HG02678 (cell line): ENCODE results near the gene CGB5.
"Not testable (repeated sequence)": the region's sequence is repeated elsewhere in the genome, so short reads cannot be mapped to it uniquely, and the experiment has no call there.

Experiments
- ATAC-seq: cut with Tn5 transposase; IDR thresholded peaks from one replicate; pipeline ENCODE4 v1.9.1; 2021; ENCODE audit warnings: mild to moderate bottlenecking, moderate library complexity; ENCODE audit not compliant: unreplicated experiment

The CGB5 gene

DNA sequence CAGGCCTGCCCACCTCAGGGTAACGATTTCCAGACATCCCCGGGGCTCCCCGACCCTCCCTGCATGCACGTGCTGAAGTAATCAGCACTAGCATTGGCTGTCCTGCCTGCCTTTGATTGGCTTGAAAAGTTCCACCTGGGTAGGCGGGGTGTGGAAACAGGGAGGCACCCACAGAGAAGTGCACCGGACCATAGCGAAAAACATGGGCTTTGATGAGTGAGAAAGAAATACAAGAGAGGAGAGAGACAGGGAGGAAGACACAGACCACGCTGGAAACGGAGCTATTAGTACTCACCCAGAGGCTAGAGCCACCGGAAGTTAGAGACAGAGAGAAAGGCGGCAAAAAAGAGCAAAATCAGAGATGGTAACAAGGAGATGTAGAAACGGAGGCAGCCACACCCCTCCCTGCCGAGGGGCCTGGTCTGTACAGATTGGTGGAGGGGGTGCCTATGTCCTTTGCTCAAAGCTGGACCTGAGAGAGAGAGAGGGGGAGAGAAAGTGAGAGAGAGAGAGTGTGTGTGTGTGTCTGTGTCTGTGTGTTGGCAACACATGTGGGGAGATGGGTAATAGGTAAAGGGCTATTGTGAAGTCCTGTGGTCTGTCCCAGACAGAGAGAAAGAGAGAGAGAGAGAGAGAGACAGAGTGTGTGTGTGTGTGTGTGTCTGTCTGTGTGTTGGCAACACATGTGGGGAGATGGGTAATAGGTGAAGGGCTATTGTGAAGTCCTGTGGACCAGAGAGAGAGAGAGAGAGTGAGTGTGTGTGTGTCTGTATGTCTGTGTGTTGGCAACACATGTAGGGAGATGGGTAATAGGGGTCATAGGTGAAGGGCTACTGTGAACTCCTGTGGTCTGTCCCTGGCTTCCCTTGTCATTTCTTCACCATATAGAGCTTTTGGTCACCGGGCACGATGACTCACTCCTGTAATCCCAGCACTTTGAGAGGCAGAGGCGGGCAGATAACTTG is 22.4 kb upstream of the CGB5 start:
- no peak for ATAC-seq

DNA sequence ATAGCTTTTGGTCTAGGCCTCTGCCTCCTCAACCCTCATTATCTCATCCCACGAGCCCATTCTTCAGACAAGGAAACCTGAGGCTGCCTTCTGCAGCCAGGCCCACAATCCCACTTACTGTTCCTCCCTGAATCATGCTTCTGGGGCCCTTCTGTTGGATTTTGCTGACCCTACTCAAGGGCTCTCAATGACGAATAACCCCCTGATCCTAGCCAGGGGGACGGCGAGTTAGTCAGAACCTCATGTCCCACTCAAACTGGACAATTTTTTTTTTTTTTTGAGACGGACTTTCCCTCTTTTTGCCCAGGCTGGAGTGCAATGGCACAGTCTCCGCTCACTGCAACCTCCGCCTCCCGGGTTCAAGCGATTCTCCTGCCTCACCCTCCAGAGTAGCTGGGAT is 21.5 kb upstream of the CGB5 start:
- no peak for ATAC-seq

DNA sequence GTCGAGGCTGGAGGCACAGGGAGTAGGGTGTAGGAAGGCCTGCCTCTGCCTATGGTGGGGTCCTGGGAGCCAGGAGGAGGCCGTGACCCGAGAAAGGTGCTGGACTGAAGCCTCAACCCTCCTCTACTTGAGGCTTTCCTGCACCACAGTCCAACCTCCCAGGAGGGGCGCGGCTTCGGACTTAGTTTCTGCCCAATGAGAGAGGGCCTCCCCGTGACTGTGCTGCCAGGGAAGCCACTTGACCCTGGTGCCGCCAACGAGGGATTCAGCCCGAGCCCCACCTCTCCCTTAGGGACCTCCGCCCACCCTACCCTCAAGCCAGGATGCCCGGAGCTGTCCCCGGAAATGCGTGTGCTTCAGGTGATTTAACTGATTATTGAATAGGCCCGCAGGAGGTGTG is 19.4 kb upstream of the CGB5 start, which contains the start of gene CGB3:
Gene CGB3 (minus strand): TSS at position 101 of the 400 bp plus-strand sequence. CDS start 362 bp downstream, outside the sequence.
- not testable (repeated sequence) for ATAC-seq

DNA sequence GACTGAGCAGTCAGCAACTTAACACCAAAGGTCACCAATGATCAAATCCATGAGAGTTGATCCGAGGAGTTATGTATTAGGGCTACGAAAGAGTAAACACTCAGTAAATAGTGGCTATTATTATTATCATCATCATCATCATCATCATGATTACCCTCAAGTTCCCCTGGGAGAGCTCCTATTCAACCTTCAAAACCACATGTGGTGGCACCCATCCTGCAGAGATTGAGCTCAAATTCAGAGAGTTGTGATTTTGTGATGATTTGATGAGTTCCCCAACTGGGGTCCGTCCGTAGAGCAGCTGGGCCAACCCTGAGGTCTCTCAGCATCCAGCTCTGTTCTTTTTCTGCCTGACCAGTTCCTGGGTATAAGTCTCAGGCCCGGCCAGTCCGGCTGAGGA is 18.6 kb upstream of the CGB5 start:
- ATAC-seq, result not testable (repeated sequence)

DNA sequence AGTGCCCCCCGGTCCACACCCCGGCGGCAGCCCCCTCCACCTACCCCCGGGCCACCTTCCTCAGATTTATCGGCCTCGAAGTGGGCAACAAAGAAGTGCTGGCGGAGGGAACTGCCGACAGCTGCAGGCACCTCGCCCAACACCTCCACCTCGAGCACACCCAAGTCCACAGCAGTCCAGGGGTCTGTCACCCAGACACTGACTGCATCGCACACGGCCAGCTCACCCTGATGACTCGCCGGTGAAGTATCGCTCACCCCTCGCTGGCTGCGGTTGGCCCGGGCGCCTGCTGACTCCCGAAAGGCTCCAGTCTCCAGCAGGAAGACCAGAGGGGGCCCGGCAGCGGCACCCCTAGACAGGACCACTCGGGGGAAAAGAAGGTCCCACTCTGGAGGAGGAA is 18.0 kb upstream of the CGB5 start:
- not testable (repeated sequence) for ATAC-seq

DNA sequence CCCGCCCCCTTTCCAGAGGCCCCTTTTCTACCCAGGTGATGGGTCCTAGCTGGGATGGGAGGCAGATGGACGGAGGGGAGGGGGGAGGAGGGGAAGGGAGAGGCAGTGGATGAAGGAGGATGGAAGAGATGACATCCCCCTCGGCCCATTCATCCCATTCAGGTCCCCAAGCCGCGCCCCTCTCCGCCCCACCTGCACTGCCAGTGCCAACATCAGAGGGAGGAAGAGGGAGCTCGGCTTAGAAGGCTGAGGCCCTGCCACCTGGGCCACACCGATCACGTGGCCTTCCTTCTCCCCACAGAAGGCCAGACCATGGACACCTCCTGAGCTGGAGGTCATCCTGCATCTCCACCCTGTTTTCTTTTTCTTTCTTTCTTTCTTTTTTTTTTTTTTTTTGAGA is 15.0 kb upstream of the CGB5 start:
- not testable (repeated sequence) for ATAC-seq

DNA sequence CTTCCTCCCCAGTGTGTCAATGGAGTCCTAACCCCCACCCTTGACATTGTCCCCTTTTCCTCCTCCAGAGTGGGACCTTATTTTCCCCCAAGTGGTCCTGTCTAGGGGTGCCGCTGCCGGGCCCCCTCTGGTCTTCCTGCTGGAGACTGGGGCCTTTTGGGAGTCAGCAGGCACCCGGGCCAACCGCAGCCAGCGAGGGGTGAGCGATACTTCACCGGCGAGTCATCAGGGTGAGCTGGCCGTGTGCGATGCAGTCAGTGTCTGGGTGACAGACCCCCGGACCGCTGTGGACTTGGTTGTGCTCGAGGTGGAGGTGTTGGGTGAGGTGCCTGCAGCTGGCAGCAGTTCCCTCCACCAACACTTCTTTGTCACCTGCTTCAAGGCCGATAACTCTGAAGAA is 13.9 kb upstream of the CGB5 start:
- ATAC-seq, result not testable (repeated sequence)

DNA sequence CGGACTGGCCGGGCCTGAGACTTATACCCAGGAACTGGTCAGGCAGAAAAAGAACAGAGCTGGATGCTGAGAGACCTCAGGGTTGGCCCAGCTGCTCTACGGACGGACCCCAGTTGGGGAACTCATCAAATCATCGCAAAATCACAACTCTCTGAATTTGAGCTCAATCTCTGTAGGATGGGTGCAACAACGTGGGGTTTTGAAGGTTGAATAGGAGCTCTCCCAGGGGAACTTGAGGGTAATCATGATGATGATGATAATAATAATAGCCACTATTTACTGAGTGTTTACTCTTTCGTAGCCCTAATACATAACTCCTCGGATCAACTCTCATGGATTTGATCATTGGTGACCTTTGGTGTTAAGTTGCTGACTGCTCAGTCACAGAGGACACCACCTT is 13.3 kb upstream of the CGB5 start:
- not testable (repeated sequence) for ATAC-seq

DNA sequence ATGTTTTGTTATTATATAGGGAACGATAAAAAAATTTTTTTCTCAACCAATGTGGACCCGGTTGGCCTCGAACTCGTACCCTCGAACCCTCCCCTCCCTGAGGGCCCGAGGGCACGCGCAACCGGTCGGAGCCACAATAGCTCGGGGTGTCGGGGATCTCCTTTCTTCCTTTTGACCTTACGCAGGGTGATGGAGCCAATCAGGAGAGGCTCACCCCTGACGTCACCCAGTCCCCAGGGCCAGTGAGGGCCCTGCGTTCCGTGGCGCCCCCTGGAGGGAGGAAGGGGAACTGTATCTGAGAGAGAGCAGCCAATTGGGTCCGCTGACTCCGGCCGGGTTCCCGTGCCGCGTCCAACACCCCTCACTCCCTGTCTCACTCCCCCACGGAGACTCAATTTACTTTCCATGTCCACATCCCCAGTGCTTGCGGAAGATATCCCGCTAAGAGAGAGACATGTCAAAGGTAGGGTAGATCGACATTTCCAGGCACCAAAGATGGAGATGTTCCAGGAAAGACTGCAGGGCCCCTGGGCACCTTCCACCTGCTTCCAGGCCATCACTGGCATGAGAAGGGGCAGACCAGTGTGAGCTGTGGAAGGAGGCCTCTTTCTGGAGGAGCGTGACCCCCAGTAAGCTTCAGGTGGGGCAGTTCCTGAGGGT is 11.9 kb upstream of the CGB5 start, which contains the start of gene CGB2:
Gene CGB2 (plus strand): TSS at position 249 of the 660 bp plus-strand sequence. CDS start 206 bp downstream, at position 455.
- not testable (repeated sequence) for ATAC-seq

DNA sequence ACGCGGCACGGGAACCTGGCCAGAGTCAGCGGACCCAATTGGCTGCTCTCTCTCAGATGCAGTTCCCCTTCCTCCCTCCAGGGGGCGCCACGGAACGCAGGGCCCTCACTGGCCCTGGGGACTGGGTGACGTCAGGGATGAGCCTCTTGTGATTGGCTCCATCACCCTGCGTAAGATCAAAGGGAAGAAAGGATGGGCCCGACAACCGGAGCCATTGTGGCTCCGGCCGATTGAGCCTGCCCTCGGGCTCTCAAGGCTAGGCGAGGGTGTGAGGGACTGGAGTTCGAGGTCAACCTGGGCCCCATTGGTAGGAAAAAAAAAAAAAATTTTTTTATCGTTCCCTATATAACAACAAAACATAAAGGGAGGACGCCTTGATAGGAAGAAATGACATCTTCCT is 6.8 kb upstream of the CGB5 start, which contains the start of gene CGB1:
Gene CGB1 (minus strand): TSS at position 81 of the 400 bp plus-strand sequence. CDS start 184 bp downstream, outside the sequence.
- not testable (repeated sequence) for ATAC-seq

DNA sequence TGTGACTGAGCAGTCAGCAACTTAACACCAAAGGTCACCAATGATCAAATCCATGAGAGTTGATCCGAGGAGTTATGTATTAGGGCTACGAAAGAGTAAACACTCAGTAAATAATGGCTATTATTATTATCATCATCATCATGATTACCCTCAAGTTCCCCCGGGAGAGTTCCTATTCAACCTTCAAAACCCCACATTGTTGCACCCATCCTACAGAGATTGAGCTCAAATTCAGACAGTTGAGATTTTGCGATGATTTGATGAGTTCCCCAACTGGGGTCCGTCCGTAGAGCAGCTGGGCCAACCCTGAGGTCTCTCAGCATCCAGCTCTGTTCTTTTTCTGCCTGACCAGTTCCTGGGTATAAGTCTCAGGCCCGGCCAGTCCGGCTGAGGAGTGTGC is 5.5 kb upstream of the CGB5 start:
- ATAC-seq, result not testable (repeated sequence)

DNA sequence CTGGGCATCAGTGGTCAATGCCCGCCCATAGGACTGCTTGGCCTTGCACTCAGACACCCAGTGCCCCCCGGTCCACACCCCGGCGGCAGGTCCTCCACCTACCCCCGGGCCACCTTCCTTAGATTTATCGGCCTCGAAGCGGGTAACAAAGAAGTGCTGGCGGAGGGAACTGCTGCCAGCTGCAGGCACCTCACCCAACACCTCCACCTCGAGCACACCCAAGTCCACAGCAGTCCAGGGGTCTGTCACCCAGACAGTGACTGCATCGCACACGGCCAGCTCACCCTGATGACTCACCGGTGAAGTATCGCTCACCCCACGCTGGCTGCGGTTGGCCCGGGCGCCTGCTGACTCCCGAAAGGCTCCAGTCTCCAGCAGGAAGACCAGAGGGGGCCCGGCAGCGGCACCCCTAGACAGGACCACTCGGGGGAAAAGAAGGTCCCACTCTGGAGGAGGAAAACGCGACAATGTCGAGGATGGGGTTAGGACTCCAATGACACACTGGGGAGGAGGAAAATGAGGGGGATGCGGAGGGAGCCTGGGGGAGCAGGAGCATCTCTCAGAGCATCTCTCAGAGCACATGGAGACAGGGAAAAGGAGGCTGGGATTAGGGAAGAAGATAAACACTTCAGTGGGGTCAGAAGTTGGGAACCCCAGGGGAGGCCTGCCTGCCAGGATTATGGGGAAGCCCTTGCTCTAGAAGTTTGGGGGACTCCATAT is 4.9 kb upstream of the CGB5 start:
- ATAC-seq, result not testable (repeated sequence)

DNA sequence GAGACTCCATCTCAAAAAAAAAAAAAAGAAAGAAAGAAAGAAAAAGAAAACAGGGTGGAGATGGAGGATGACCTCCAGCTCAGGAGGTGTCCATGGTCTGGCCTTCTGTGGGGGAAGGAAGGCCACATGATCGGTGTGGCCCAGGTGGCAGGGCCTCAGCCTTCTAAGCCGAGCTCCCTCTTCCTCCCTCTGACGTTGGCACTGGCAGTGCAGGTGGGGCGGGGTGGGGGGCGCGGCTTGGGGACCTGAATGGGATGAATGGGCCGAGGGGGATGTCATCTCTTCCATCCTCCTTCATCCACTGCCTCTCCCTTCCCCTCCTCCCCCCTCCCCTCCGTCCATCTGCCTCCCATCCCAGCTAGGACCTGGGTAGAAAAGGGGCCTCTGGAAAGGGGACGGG is 3.9 kb upstream of the CGB5 start:
- ATAC-seq, result not testable (repeated sequence)

DNA sequence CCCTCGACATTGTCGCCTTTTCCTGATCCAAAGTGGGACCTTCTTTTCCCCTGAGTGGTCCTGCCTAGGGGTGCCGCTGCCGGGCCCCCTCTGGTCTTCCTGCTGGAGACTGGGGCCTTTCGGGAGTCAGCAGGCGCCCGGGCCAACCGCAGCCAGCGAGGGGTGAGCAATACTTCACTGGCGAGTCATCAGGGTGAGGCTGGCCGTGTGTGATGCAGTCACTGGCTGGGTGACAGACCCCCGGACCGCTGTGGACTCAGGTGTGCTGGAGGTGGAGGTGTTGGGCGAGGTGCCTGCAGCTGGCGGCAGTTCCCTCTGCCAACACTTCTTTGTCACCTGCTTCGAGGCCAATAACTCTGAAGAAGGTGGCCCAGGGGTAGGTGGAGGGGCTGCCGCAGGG is 1.5 kb upstream of the CGB5 start:
- ATAC-seq, result no peak

DNA sequence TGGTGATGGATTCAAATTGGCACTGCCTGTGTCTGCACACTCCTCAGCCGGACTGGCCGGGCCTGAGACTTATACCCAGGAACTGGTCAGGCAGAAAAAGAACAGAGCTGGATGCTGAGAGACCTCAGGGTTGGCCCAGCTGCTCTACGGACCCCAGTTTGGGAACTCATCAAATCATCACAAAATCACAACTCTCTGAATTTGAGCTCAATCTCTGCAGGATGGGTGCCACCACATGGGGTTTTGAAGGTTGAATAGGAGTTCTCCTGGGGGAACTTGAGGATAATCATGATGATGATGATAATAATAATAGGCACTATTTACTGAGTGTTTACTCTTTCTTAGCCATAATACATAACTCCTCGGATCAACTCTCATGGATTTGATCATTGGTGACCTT is 982 bp upstream of the CGB5 start:
- ATAC-seq, result not testable (repeated sequence)

DNA sequence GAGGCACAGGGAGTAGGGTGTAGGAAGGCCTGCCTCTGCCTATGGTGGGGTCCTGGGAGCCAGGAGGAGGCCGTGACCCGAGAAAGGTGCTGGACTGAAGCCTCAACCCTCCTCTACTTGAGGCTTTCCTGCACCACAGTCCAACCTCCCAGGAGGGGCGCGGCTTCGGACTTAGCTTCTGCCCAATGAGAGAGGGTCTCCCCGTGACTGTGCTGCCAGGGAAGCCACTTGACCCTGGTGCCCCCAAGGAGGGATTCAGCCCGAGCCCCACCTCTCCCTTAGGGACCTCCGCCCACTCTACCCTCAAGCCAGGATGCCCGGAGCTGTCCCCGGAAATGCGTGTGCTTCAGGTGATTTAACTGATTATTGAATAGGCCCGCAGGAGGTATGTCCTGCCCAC is 5.4 kb downstream of the CGB5 start, which contains the start of gene CGB8:
Gene CGB8 (minus strand): TSS at position 101 of the 400 bp plus-strand sequence. CDS start 372 bp downstream, outside the sequence.
- ATAC-seq, result not testable (repeated sequence)

DNA sequence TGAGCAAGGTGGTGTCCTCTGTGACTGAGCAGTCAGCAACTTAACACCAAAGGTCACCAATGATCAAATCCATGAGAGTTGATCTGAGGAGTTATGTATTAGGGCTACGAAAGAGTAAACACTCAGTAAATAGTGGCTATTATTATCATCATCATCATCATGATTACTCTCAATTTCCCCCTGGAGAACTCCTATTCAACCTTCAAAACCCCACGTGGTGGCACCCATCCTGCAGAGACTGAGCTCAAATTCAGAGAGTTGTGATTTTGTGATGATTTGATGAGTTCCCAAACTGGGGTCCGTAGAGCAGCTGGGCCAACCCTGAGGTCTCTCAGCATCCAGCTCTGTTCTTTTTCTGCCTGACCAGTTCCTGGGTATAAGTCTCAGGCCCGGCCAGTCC is 6.2 kb downstream of the CGB5 start:
- not testable (repeated sequence) for ATAC-seq

DNA sequence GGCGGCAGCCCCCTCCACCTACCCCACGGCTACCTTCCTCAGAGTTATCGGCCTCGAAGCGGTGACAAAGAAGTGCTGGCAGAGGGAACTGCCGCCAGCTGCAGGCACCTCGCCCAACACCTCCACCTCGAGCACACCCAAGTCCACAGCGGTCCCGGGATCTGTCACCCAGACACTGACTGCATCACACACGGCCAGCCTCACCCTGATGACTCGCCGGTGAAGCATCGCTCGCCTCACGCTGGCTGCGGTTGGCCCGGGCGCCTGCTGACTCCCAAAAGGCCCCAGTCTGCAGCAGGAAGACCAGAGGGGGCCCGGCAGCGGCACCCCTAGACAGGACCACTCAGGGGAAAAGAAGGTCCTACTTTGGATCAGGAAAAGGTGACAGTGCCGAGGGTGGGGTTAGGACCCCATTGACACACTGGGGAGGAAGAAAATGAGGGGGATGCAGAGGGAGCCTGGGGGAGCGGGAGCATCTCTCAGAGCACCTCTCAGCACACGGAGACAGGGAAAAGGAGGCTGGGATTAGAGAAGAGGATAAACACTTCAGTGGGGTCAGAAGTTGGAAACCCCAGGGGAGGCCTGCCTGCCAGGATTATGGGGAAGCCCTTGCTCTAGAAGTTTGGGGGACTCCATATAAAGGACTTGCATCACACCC is 6.9 kb downstream of the CGB5 start:
- not testable (repeated sequence) for ATAC-seq

DNA sequence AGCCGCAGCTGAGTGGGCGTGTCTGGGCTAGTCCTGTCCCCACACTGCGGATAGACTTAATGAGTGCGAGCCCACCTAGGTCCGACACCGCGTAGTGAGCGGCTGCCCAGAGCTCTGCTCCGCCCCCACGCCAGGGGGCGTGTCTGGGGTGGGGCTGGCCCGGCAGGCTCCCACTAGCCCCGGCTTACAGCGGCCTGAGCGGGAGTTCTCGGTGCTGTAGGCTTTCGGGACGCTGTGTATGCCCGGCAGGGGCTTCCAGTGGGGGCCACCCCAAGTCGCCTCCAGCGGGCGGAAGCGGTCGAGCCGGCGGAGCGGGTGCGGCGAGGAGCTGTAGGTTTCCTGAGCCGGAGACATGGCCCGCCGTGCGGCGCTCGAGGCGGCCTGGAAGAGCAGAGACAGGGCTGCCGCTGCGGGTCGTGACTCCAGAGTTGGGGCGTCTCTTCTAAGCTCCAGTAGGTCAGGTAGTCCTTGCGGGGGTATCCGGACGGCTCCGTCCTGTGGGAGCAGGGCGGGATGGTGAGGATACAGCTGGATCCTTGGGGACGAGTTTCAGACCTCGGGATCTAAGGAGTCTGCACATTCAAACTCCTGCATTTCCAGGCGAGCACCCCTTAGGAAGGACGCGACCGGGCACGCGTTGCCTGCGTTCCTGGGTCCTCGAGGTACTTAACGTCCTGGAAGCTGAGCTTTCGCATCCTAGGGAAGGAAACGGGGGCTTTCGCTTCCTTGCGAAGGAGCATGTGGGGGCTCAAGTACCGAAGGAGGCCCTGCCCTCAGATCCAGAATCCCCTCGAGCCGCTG is 12.7 kb downstream of the CGB5 start:
- ATAC-seq, result no peak
